HG02938 (cell line): Measurements from ENCODE around the gene FASTK.

Source experiments
- ATAC-seq: cut with Tn5 transposase; IDR thresholded peaks from one replicate; pipeline ENCODE4 v1.9.1; 2021; ENCODE audit warnings: mild to moderate bottlenecking, moderate library complexity; ENCODE audit not compliant: unreplicated experiment

Gene FASTK

GRCh38 chr7:151083071-151083823 lies 2.6 kb upstream of the FASTK start, which contains the start of gene TMUB1:
Gene TMUB1, minus strand, starts transcription at chr7:151083493. Its CDS starts 930 bp downstream, at chr7:151082563.
- ATAC-seq, result peak; percentile 36

GRCh38 chr7:151082141-151083070 lies 1.8 kb upstream of the FASTK start:
- no peak for ATAC-seq

- no peak for ATAC-seq
Observed at GRCh38 chr7:151081170-151082101, 827 bp upstream of the FASTK start.

- peak; percentile 10 for ATAC-seq
Observed at GRCh38 chr7:151080067-151080521, 515 bp downstream of the FASTK start.

- no peak for ATAC-seq
Observed at GRCh38 chr7:151079199-151079910, 1.3 kb downstream of the FASTK start.

GRCh38 chr7:151078233-151079040 lies 2.2 kb downstream of the FASTK start:
- no peak for ATAC-seq

- ATAC-seq, result no peak
Observed at GRCh38 chr7:151077705-151078232, 2.8 kb downstream of the FASTK start.

- ATAC-seq, result no peak
Observed at GRCh38 chr7:151076863-151077704, 3.5 kb downstream of the FASTK start.

GRCh38 chr7:151075978-151076426 lies 4.6 kb downstream of the FASTK start:
- ATAC-seq, result no peak

GRCh38 chr7:151075662-151075971 lies 5.0 kb downstream of the FASTK start:
- ATAC-seq, result no peak

- ATAC-seq, result no peak
Observed at GRCh38 chr7:151074817-151075661, 5.6 kb downstream of the FASTK start.

- ATAC-seq, result no peak
Observed at GRCh38 chr7:151073990-151074389, 6.6 kb downstream of the FASTK start.

GRCh38 chr7:151071032-151071866 lies 9.4 kb downstream of the FASTK start:
- ATAC-seq, result no peak

GRCh38 chr7:151070574-151070960 lies 10.0 kb downstream of the FASTK start:
- ATAC-seq, result no peak

GRCh38 chr7:151069841-151070573 lies 10.6 kb downstream of the FASTK start:
- no peak for ATAC-seq
